Measurements from ENCODE around the gene RPLP1.

Gene RPLP1

GRCh38 chr15:69439623-69440022, 13.0 kb upstream of the RPLP1 start:
- Histone ChIP-seq H3K27me3 (ENCODE audit: insufficient read depth, low read length, poor library complexity) (no peaks in the 10 kb centered on the region), H3K27ac (ENCODE audit: low read length) (no peak overlapping the region), H3K36me3 (ENCODE audit: insufficient read depth, low read length) (peaks cover 86% of the 10 kb centered on the region), H3K4me3 (ENCODE audit: low read depth in 1 of 2, low read length in 2 of 2) (no peak overlapping the region), H3K9ac (ENCODE audit: low read depth, low read length) (no peak overlapping the region), H3K9me3 (ENCODE audit: insufficient read depth, low read length, severe bottlenecking) (no peaks in the 10 kb centered on the region), H3K79me2 (ENCODE audit: insufficient read depth, low read length) (no peaks in the 10 kb centered on the region), H4K20me1 (ENCODE audit: insufficient read depth, low read length) (no peaks in the 10 kb centered on the region), H3K4me2 (ENCODE audit: insufficient read depth, low read length) (no peak overlapping the region), H2AFZ (ENCODE audit: low read depth, low read length) (no peak overlapping the region), H3K4me1 (ENCODE audit: insufficient read depth, low read length) (no peaks in the 10 kb centered on the region)
- no peak for DNase-seq
- TF ChIP-seq, protein P1, sequence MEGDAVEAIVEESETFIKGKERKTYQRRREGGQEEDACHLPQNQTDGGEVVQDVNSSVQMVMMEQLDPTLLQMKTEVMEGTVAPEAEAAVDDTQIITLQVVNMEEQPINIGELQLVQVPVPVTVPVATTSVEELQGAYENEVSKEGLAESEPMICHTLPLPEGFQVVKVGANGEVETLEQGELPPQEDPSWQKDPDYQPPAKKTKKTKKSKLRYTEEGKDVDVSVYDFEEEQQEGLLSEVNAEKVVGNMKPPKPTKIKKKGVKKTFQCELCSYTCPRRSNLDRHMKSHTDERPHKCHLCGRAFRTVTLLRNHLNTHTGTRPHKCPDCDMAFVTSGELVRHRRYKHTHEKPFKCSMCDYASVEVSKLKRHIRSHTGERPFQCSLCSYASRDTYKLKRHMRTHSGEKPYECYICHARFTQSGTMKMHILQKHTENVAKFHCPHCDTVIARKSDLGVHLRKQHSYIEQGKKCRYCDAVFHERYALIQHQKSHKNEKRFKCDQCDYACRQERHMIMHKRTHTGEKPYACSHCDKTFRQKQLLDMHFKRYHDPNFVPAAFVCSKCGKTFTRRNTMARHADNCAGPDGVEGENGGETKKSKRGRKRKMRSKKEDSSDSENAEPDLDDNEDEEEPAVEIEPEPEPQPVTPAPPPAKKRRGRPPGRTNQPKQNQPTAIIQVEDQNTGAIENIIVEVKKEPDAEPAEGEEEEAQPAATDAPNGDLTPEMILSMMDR (IDR thresholded peaks at IDR 0.05; ENCODE audit: borderline replicate concordance, extremely low read depth, low read length, poor library complexity, severe bottlenecking) = no peak
- TF ChIP-seq EZH2 (IDR thresholded peaks at IDR 0.05; ENCODE audit: borderline replicate concordance, low read depth, low read length, severe bottlenecking) = no peak
- ATAC-seq (ENCODE audit: insufficient read depth, low read depth) = no peak

DNA sequence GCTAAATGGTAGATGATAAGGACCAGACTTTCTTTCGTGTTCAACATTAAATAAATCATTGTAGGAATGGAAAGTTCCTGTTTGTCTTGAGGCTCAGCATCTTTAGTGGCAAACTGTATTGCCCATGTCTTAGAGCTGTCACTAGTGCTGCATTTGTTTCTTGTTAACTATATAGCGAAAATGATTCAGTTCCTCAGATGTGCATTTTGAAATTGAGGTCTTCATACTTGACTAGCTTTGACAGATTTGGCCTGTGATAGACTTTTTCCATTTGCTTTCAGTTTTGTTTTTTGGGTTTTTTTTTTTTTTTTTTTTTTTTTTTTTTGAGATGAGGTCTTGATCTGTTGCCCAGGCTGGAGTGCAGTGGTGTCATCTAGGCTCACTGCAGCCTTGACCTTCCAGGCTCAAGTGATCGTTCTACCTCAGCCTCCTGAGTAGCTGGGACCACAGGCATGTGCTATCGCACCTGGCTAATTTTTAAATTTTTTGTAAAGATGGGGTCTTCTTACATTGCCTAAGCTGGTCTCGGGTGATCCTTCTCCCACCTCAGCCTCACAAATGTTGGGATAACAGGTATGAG, 9.5 kb upstream of the RPLP1 start:
- no peak for DNase-seq
- Histone ChIP-seq H3K4me2 (ENCODE audit: insufficient read depth, low read length) (no peak overlapping the region), H3K27ac (ENCODE audit: low read length) (no peak overlapping the region), H3K36me3 (ENCODE audit: insufficient read depth, low read length) (peaks cover 86% of the 10 kb centered on the region), H3K4me3 (ENCODE audit: low read depth in 1 of 2, low read length in 2 of 2) (no peak overlapping the region), H3K79me2 (ENCODE audit: insufficient read depth, low read length) (no peaks in the 10 kb centered on the region), H3K27me3 (ENCODE audit: insufficient read depth, low read length, poor library complexity) (no peaks in the 10 kb centered on the region), H3K4me1 (ENCODE audit: insufficient read depth, low read length) (no peaks in the 10 kb centered on the region), H4K20me1 (ENCODE audit: insufficient read depth, low read length) (no peaks in the 10 kb centered on the region), H3K9ac (ENCODE audit: low read depth, low read length) (no peak overlapping the region), H3K9me3 (ENCODE audit: insufficient read depth, low read length, severe bottlenecking) (no peaks in the 10 kb centered on the region), H2AFZ (ENCODE audit: low read depth, low read length) (no peak overlapping the region)
- no peak for TF ChIP-seq EZH2 (IDR thresholded peaks at IDR 0.05; ENCODE audit: borderline replicate concordance, low read depth, low read length, severe bottlenecking)
- TF ChIP-seq, protein P1 (IDR thresholded peaks at IDR 0.05; ENCODE audit: borderline replicate concordance, extremely low read depth, low read length, poor library complexity, severe bottlenecking) = no peak
- no peak for ATAC-seq (ENCODE audit: insufficient read depth, low read depth)

DNA sequence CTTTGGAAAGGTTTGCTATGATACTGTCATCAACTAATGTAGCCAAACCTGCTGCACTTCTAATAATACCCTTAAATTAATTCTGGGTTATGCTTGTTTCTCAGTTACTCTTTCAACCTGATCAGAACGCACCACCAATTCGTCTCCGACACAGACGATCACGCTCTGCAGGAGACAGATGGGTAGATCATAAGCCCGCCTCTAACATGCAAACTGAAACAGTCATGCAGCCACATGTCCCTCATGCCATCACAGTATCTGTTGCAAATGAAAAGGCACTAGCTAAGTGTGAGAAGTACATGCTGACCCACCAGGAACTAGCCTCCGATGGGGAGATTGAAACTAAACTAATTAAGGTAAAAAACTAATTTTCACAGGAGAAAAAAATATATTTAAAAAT, 7.9 kb upstream of the RPLP1 start:
- Histone ChIP-seq H3K4me1 (ENCODE audit: insufficient read depth, low read length) (no peaks in the 10 kb centered on the region), H3K9ac (ENCODE audit: low read depth, low read length) (no peak overlapping the region), H3K79me2 (ENCODE audit: insufficient read depth, low read length) (no peaks in the 10 kb centered on the region), H3K4me2 (ENCODE audit: insufficient read depth, low read length) (no peak overlapping the region), H3K4me3 (ENCODE audit: low read depth in 1 of 2, low read length in 2 of 2) (no peak overlapping the region), H3K36me3 (ENCODE audit: insufficient read depth, low read length) (peaks cover 70% of the 10 kb centered on the region), H2AFZ (ENCODE audit: low read depth, low read length) (no peak overlapping the region), H4K20me1 (ENCODE audit: insufficient read depth, low read length) (no peaks in the 10 kb centered on the region), H3K27ac (ENCODE audit: low read length) (no peak overlapping the region), H3K27me3 (ENCODE audit: insufficient read depth, low read length, poor library complexity) (no peaks in the 10 kb centered on the region), H3K9me3 (ENCODE audit: insufficient read depth, low read length, severe bottlenecking) (no peaks in the 10 kb centered on the region)
- ATAC-seq (ENCODE audit: insufficient read depth, low read depth) (no peak), DNase-seq (no peak)
- TF ChIP-seq, protein P1 (IDR thresholded peaks at IDR 0.05; ENCODE audit: borderline replicate concordance, extremely low read depth, low read length, poor library complexity, severe bottlenecking) = no peak
- TF ChIP-seq EZH2 (IDR thresholded peaks at IDR 0.05; ENCODE audit: borderline replicate concordance, low read depth, low read length, severe bottlenecking) = no peak
